ENCODE data around the gene THY1.

DNA sequence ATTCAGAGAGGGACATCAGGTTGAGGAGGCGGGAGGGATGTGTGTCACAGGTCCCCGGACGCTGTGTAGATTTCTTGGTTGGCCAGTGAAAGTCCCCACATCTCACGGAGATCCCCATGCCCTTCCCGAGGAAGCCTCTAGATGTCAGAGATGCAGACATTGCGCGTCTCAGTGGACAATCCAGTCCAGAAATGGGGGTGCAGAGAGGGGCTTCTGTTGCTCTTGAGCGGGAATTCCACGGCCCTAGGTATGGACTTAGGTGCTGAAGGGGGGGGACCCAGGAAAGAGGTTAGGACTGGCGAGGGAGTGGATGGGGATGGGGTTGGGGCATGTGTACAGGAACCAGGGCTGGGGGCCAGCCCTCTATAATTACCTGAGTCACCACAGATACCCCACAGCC lies 7.0 kb downstream of the THY1 start:
- TF ChIP-seq TARDBP (IDR thresholded peaks at IDR 0.05) (no peak), FOXK2 (IDR thresholded peaks at IDR 0.05) (no peak), ELF4 (IDR thresholded peaks at IDR 0.05) (no peak), SP1 (IDR thresholded peaks at IDR 0.05) (no peak), NFRKB (IDR thresholded peaks at IDR 0.05) (no peak), ZNF384 (IDR thresholded peaks at IDR 0.05) (no peak), FOXM1 (IDR thresholded peaks at IDR 0.05; ENCODE audit: borderline replicate concordance) (no peak)
